ENCODE results near the gene CMTM6.
"Not testable (repeated sequence)": the region's sequence is repeated elsewhere in the genome, so short reads cannot be mapped to it uniquely, and the experiment has no call there.

CMTM6 gene

DNA sequence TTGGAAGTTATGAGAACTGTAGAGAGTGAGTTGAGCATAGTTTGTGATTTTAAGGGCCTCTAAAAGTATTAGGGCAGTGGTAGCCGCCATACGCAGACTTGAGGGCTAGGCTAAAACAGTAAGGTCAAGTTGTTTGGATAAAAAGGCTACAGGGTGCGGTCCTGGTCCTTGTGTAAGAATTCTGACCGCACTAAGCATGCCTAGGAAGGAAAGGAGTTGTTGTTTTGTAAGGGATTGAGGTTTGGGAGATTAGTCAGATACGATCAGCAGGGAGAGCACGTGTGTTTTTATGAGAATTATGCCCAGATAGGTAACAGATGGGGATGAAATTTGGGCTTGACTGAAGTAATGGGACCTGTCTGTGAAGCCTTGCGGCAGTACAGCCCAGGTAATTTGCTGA, 39.2 kb downstream of the CMTM6 start:
- not testable (repeated sequence) for DNase-seq

DNA sequence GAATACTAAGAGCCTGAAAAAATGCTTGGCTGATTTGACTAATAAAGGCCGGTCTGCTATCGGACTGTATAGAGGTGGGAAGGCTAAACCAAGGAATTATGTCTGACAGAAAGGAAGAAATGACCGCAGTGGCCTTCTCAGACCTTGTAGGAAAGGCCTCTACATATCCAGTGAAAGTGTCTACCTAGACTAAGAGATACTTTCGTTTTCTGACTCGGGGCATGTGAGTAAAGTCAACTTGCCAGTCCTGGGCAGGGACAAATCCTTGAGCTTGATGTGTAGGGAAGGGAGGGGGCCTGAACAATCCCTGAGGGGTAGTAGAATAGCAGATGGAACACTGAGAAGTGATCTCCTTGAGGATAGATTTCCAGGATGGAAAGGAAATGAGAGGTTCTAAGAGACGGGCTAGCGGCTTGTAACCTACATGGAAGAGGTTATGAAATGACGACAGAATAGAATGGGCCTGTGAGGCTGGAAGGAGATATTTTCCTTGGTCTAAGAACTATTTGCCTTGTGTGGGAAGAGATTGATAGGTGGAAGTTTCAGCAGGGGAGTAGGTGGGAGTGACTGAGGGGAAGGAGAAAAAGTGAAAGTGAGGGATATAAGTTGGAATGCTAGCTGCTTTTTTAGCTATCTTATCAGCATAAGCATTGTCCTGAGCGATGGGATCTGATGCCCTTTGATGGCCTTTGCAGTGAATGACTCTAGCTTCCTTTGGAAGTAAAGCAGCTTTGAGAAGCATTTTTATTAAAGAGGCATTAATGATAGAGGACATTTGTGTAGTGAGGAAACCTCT, 40.3 kb downstream of the CMTM6 start:
- not testable (repeated sequence) for DNase-seq

DNA sequence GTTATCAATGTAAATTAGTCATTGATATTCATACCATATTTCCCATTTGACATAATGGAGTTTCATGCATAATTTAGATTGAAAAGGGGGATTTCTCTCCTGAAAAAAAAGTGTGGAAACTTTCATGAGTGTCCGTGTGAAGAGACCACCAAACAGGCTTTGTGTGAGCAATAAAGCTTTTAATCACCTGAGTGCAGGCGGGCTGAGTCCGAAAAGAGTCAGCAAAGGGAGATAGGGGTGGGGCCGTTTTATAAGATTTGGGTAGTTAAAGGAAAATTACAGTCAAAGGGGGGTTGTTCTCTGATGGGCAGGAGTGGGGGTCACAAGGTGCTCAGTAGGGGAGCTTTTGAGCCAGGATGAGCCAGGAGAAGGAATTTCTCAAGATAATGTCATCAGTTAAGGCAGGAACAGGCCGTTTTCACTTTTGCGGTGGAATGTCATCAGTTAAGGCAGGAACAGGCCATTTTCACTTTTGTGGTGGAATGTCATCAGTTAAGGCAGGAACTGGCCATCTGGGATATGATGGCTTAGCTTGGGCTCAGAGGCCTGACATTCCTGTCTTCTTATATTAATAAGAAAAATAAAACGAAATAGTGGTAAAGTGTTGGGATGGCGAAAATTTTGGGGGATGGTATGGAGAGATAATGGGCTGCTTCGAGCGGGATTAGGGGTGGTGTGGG, 41.7 kb downstream of the CMTM6 start:
- not testable (repeated sequence) for DNase-seq

DNA sequence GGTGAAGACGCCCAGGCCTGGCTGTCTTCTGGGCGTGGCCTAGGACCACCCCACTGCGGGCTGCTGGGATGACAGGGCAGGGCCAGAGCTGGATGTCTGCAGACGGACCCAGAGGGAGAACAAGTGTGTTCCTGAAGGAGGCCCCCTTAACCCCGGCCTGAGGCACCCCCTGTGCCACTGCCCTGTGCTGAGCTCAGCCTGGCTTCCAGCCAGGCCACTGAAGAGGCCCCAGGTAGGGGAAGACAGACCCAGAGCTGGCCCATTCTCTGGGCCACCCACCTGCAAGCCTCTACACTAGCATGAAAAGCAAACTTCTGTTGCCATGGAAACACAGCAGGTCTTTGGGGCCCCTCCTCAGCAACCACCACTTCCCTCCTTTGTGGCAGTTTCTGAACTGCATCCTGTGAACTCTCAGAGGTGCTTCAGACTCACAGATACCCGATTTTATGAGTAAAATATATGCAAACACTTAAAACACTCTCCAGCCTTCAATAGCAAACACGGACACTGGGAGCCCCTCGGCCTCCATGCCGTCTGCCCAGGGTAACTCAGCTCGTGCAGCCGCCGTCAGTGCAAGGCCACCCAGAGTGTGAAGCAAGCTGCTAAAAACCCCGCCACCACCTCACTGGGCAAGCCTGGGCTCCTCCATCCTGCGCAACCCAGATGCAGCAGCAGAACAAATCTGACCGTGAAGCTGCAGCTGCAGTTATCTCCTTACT, 42.5 kb downstream of the CMTM6 start:
- no peak for DNase-seq

DNA sequence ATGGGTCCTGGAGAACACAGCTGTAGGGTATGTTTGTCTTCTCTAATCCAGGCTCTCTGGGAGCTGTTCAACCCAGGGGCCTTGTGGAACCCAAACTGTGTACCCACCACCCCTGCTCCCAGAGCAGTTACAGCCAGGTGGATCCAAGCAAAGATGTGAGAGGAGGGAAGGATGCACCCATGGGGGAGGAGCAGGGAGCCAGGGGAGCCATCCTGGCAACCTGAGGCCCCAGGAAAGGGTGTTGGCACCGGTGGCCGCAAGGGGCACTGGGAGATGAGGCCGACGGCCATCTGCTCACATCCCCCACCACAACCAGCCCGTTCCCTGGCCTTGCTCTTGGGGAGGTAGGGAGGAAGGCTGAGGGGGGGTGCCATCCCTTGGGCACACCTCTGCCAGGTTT, 43.2 kb downstream of the CMTM6 start:
- DNase-seq: no peak

DNA sequence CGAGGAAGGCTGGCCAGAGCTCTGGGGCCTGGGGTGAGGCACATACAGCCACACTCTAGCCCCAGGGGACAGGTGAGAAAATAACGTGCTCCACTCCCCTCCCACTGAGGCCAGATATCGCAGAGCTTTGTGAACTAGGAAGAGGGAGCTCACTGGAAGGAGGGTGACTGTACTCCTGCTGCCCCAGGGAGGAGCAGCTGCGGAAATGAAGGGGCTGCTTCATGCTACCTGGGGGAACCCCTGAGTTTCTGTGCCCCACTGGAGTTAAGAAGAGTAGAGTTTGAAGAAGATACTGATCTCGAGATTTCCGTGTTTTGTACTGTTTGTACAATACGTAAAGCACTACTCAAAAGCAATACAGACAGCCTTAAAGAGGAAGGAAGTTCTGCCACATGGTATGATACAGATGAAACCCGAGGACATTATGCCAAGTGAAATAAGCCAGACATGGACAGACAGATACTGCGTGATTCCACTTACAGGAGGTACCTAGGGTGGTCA, 44.6 kb downstream of the CMTM6 start:
- no peak for DNase-seq

DNA sequence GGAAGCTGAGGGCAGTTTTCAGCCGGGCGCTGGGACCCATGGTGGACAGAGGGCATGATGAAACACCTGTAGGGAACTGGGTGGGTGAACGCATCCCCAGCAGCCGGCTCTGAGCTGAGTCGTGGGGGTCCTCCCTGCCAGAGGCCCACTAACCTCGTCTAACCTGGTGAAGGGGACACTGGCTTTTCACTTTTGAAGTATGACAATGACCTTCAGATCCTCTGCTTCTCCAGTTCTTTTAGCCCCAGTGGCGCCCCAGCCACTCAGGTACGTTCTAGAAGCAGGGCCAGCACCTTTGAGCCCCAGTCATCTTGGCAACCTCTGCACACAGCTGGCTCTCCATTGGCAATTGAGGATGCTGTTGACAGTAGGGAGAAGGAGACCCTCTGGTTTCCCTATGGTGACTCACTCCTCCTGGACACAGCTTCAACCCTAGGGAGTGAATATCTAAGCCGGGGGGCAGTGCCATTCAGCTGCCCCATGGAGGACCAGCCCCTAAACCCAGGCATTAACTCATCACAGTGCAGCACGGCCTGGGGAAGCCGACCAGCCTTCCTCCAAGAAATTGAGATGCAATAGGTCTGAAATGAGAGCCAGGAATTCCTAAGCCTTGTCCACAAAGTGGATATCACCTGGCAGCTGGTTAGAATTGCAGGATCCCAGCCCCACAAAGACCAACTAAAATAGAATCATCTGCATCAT, 46.1 kb downstream of the CMTM6 start:
- DNase-seq: no peak

DNA sequence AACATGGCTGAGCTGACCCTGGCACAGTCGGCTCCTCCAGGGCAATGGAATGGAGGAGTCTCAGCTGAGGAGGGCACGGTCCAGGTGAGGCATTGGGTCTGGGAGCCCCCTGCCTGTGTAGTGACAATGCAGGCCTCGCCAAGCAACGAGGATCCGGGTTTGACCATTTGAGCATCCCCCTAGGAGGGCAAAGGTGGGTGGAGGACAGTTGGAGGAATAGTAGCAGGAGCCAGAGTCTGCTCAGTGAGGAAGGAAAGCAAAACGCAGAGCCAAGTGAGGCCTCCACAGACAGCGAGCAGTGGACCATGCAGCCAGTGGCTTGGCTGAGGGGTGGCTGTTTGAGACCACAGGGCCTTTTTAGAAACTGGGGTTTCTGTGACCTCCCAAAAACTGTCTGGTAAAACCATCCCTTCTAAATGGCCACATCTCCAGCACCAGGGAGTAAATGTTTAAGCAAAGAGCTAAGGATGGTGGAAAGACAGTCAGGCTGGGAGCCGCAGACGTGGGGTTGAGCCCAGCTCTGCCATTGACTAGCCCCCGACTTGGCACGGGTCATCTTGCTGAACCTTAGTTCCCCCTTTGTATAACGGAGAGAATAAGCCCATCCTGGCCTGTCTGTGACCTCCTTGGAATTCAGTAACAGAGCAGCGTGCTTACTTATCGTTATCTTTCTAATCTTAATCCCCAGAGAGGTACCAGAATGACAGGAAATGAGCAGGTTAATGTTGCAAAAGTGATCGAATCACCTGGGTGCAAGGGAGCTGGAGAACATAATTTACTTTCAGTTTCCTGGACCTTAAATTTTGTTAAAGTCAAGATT, 46.8 kb downstream of the CMTM6 start:
- no peak for DNase-seq

DNA sequence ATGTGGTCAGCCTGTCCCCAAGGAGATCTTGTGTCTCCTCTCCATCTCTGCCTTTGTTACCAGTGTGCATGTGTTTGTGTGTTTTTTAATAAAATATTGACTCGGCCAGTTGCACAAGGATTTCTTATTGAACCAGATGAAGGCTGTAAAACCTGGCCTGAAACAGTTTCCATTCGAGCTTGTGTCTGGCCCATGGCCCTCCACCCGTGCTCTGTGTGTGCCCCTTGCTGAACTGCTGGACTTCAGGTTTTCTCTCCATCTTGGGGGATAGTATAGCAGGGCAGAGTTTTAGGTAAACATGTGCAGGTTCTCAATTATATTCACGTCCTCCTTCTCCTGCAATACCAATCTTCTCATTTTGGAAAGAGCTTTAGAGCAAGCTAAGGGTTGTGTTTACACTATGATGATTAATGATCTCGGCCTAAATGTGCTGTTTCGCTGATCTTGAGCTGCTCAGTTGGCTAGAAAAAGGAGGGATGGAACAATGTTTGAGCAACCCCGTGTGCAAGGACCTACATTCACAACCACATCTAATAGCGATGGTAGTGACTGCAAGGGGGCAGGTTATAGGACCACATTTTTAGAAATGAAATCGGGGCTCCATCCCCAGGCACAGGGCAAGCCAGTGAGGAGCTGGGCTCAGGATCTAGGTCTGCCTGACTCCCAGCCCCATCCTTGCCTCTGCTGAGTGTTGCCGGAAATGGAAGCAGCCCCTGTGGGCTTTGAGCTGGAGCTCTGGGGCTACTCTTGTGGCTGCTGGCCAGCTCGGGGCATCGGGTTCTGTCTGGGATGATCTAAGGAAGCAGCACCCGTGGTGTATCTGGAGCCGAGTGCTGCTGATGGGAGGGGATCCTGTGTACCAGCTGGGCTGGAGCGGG, 47.7 kb downstream of the CMTM6 start:
- DNase-seq: no peak

DNA sequence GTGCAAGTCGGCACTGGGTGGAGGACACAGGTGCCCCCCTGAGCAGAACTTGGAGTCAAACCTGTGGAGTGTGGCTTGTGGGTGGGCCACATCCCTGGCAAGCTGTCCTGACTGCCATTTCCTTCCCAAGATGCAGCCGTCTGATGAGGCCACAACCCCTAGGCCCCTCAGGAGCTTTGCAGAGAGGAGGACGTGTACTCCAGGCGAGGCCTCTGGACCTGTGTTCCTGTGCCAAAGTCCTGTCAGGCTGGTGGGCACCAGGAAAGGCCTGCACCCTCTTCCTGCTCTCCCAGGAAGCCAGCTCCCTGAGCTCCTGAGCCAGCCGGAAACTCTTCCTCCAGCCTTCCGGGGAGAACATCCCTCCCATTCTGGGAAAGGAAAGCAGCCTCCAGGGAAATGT, 48.5 kb downstream of the CMTM6 start:
- no peak for DNase-seq

DNA sequence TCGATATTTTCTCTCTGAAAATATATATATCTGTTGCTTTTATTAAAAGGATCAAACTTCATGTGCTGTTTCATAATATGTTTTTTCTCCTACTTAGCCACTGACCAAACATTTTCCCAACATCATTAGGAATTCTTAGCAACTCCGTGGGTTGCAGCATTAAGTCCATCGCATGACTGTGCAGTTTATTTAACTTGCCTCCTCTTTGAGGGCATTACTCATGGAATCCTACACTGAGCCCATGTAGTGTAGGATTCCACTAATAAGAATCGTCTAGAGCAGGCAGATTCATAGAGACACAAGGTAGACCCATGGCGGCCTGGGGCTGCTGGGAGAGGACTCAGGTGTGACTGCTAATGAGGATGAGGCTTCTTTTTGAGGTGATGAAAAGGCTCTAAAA, 49.3 kb downstream of the CMTM6 start:
- no peak for DNase-seq

DNA sequence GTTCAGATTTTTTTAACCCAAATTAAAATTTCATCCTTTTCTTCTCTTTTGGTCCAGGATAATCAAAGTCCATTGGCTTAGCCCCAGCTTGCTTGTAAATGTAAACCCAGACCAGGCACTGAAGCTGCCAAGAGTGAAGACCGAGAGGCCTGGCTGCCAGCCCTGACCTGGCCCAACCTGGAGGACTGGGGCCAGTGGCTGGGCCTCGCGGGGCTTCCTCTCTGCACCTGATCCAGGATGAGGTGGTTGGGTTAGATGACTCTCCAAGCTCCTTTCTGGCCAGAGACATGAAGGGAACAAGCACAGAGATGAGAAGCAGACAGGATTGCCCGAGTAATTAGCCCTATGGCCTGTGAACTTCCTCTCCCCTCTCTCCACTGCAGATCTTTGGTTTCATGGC, 50.6 kb downstream of the CMTM6 start:
- DNase-seq: no peak

DNA sequence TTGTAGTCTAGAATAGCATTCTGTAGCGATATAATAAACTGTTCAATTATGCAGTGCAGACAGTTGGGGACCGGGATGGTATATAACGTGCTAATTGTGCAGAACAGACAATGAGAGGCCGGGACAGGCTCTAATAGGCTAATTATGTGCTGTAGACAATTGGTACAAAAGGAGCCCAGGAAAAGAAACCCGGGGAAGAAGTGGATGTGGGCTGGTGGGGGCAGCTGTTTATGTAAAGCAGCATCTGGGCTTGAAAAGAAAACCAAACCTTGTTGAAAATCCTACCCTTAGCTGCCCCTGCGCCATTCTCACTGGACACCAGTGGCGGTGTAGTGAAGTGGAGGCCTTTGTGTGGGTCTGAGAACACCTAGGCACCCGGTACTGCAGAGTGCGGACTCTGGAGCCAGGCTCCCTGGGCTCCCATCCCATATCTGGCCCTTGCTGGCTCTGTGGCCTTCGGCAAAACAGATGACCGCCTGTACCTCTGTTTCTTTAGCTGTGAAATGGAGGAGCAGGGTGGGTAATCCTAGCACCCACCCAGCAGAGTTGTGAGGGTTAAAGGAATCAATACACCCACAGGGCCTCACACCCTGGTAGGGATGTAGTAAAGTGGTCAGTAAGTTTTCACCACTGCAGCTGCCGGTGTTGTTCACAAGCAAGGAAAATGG, 51.5 kb downstream of the CMTM6 start:
- DNase-seq: no peak

DNA sequence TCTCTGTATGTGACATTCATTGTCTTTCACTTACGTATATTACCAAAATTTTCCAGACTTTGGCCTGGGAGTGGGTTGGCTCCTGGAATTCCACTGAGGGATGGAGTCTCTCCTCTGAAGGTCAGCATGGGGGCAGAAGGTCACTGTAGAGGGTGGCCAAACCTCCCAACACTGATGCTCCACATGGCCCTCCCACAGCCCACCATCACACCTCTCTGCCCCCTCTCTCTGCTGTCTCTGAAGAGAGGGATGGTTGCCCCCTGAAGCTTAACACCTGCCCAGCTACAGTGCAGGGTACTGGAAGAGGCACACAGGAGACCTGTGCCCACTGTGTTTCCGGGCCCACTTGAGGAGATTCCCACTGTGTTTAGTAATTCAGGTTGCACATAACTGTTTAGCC, 52.2 kb downstream of the CMTM6 start:
- no peak for DNase-seq

DNA sequence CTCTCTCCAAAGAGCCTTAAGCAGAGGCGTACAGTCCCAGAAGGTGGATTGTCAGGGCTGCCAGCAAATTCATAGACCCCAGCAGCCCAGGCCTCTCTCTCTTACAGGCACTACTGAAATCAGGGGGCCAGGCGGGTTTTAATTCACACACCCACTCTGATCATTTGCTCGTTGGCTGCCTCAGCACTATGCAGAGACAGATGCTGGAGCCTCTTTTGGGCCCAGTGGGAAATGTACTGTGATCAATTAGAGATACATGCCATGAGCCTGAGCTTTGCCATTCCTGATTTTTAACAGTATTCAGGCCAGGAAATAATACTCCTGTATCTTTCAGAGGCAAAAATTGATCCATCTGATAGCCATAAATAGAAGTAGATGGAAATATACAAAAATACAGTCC, 53.0 kb downstream of the CMTM6 start:
- DNase-seq: no peak

DNA sequence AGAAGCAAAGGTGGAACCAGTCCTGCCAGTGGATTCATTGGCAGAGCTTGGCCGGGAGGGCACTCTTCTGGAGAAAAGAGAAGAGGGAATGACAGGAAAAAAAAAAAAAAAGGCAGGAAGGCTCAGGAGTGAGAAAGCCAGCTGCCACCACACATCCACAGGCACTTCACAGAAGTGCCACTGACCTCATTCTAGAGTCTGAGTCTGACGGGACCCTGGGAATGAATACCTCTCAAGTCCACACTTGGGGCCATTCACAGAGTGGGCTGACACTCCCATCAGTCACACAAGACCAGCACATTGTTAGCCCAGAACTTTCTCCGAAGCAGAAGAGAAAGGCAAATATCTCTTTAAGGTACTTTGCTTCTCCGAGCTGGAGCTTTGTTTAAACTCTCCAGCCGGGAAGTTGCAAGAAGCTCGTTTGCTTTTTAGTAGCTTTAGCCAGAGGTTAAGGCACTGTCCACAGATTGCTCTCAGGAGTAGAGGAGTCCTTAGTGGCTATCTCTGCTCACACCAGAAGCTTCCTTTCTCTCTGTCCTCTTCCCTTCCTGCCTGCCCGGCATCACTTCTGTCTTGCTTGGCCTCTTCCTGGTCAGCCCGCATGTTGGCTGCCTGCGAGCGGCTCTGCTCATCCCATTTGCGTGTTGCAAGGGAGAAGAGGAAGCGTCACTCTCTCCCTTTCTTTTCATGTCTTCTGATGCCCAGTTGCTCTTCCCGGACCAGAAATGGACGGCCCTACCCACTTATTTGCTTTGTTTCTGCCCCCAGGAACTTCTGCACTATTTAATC, 53.8 kb downstream of the CMTM6 start:
- no peak for DNase-seq

DNA sequence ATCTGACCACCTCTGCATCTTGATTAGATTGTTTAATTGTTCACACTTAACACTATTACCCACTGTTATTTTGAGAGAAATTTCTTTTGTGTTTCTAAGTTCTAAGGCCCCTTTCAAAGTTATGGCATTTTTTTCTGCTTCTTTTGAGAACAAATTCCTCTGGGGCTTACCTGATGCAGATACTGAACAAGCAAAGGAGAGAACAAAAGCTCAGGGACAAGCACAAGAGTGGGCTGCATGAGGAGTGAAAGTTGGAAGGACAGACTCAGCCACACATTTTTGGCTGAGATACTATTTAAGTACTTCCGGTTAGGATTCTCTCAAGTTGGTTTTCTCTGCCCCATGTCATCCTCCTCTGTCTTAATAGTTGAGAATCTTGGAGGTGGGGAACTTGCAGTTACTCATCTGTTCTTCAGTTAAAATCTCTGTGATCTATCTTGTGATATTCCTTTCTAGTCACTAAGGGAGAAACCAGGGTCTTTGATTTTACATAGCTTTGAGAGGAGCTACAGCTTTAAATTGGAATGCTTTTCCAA, 54.7 kb downstream of the CMTM6 start:
- no peak for DNase-seq

DNA sequence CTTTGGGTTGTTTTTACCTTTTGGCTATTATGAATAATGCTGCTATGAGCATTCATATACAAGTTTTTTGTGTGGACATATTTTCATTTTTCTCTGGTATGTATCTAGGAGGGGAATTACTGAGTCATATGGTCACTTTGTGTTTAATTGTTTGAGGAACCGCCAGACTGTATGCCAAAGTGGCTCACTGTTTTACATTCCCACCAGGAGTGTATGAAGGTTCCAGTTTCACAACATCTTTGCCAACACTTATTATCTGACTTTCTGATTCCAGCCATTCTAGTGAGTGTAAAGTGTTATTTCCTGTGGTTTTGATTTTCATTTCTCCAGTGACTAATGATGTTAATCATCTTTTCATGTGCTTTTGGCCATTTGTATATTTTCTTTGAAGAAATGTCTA, 59.2 kb downstream of the CMTM6 start:
- DNase-seq: no peak

DNA sequence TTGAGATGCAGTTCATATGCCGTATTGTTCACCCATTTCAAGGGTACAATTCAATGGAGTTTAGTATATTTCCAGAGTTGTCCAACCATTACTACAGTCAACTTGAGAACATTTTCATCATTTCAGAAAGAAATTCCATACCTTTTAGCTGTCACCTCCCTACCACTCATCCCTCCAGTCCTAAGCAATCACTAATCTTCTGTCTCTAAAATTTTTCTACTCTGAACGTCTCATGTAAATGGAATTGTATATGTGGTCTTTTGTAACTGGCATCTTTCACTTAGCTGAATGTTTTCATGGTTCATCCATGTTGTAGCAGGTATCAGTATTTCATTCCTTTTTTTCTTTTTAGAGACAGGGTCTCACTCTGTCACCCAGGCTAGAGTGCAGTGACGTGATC, 59.9 kb downstream of the CMTM6 start:
- no peak for DNase-seq
